Neural cell (in vitro differentiated cells): ENCODE results near the gene PTPRN2. TPM values are rescaled to one million over a fixed set of nuclear protein-coding genes. Genes with fewer than 3 reads are reported as not detected.

Source experiments
- H2AFZ ChIP-seq: fragments of 200-600, 300-800 bp; sonication (generic), shearing (Covaris generic); 2 replicates; pipeline ENCODE4 v1.6.0; 2014; ENCODE audit warnings: low read depth, mild to moderate bottlenecking, antibody characterized with exemption, low read length, moderate library complexity
- H3F3A ChIP-seq: fragments of 200-600 bp; shearing (Covaris generic); 2 replicates; pipeline ENCODE4 v1.6.1; 2016; ENCODE audit warnings: mild to moderate bottlenecking, moderate library complexity, mixed read lengths, antibody characterized with exemption, low read length; ENCODE audit not compliant: insufficient read depth, poor library complexity, severe bottlenecking
- H3K27ac ChIP-seq: fragments of 200-600, 300-800 bp; sonication (generic), shearing (Covaris generic); 2 replicates; pipeline ENCODE4 v1.5.1; 2014; ENCODE audit warnings: mild to moderate bottlenecking, low read length, moderate library complexity
- H3K27me3 ChIP-seq: fragments of 300-800, 200-600 bp; sonication (generic), shearing (Covaris generic); 2 replicates; pipeline ENCODE4 v1.6.0; 2014; ENCODE audit warnings: mild to moderate bottlenecking, low read depth, low read length, moderate library complexity; ENCODE audit not compliant: insufficient read depth
- H3K36me3 ChIP-seq: fragments of 300-800, 200-600 bp; sonication (generic), shearing (Covaris generic); 2 replicates; pipeline ENCODE4 v1.5.1; 2014; ENCODE audit warnings: mild to moderate bottlenecking, antibody characterized with exemption, low read length, moderate library complexity; ENCODE audit not compliant: insufficient read depth
- H3K4me2 ChIP-seq: fragments of 300-800, 200-600 bp; sonication (generic), shearing (Covaris generic); 2 replicates; pipeline ENCODE4 v1.6.0; 2014; ENCODE audit warnings: mild to moderate bottlenecking, low read length
- H3K4me3 ChIP-seq: fragments of 300-800, 200-600 bp; sonication (generic), shearing (Covaris generic); 2 replicates; pipeline ENCODE4 v1.5.1; 2014; ENCODE audit warnings: mild to moderate bottlenecking, low read length, moderate library complexity
- H3K79me2 ChIP-seq: fragments of 200-600 bp; shearing (Covaris generic); replicated peaks from 2 replicates; pipeline ENCODE4 v1.6.0; 2014; ENCODE audit warnings: mild to moderate bottlenecking, low read length, moderate library complexity; ENCODE audit not compliant: insufficient read depth
- H3K9ac ChIP-seq: fragments of 300-800, 200-600 bp; sonication (generic), shearing (Covaris generic); 2 replicates; pipeline ENCODE4 v1.6.1; 2016; ENCODE audit warnings: mild to moderate bottlenecking, low read length, mixed read lengths
- H3K9me2 ChIP-seq: fragments of 200-600 bp; shearing (Covaris generic); 2 replicates; pipeline ENCODE4 v1.6.1; 2016; ENCODE audit warnings: mild to moderate bottlenecking, low read length, mixed read lengths; ENCODE audit not compliant: insufficient read depth
- H3K9me3 ChIP-seq: fragments of 200-600, 300-800 bp; sonication (generic), shearing (Covaris generic); 2 replicates; pipeline ENCODE4 v1.6.1; 2016; ENCODE audit warnings: mild to moderate bottlenecking, mixed run types, low read length, moderate library complexity, mixed read lengths
- H4K20me1 ChIP-seq: fragments of 200-600 bp; shearing (Covaris generic); 2 replicates; pipeline ENCODE4 v1.6.1; 2016; ENCODE audit warnings: mild to moderate bottlenecking, mixed run types; ENCODE audit not compliant: insufficient read depth
- EP300 ChIP-seq: fragments of 450-650 bp; conservative IDR thresholded peaks from 2 replicates; pipeline ENCODE4 v1.6.1; 2014; ENCODE audit warnings: antibody characterized with exemption, mild to moderate bottlenecking, moderate library complexity; ENCODE audit not compliant: poor library complexity, severe bottlenecking
- EZH2 ChIP-seq: fragments of 200-600, 300-800 bp; shearing (Covaris generic), sonication (generic); IDR thresholded peaks from 2 replicates; pipeline ENCODE4 v1.6.1; 2014; ENCODE audit warnings: antibody characterized with exemption, low read length, borderline replicate concordance, mild to moderate bottlenecking; ENCODE audit not compliant: insufficient read depth, poor library complexity, severe bottlenecking
- MXI1 ChIP-seq: fragments of 450-650 bp; conservative IDR thresholded peaks from 2 replicates; pipeline ENCODE4 v1.6.1; 2014; ENCODE audit warnings: antibody characterized with exemption, mild to moderate bottlenecking; ENCODE audit not compliant: poor library complexity, severe bottlenecking
- POLR2AphosphoS5 ChIP-seq: IDR thresholded peaks from 2 replicates; pipeline ENCODE4 v1.6.1; 2012
- RAD21 ChIP-seq: fragments of 450-650 bp; conservative IDR thresholded peaks from 2 replicates; pipeline ENCODE4 v1.6.1; 2014; ENCODE audit warnings: antibody characterized with exemption, mild to moderate bottlenecking, moderate library complexity
- SMC3 ChIP-seq: fragments of 450-650 bp; conservative IDR thresholded peaks from 2 replicates; pipeline ENCODE4 v1.6.1; 2014; ENCODE audit warnings: antibody characterized with exemption, mild to moderate bottlenecking, moderate library complexity; ENCODE audit not compliant: poor library complexity
- TAF1 ChIP-seq: IDR thresholded peaks from 2 replicates; pipeline ENCODE4 v1.6.1; 2012; ENCODE audit warnings: low read depth
- polyA plus RNA-seq: library from polyadenylated mRNA; depleted of rRNA; stranded (reverse); fragments of >200 nt; gene quantifications from 2 replicates; pipeline ENCODE4 v1.2.3, GENCODE V29; 2014
- TF ChIP-seq, protein P1 (sequence below): IDR thresholded peaks from 2 replicates; pipeline ENCODE4 v1.6.1; 2012; ENCODE audit warnings: borderline replicate concordance
- TF ChIP-seq, protein P2 (sequence below): fragments of 450-650 bp; IDR thresholded peaks from 2 replicates; pipeline ENCODE4 v1.5.1; 2014; ENCODE audit warnings: antibody characterized with exemption, mild to moderate bottlenecking, moderate library complexity; ENCODE audit not compliant: poor library complexity, severe bottlenecking

PTPRN2 gene
- polyA plus RNA-seq, 1 donor from 2014 or later: 31.0 TPM

DNA sequence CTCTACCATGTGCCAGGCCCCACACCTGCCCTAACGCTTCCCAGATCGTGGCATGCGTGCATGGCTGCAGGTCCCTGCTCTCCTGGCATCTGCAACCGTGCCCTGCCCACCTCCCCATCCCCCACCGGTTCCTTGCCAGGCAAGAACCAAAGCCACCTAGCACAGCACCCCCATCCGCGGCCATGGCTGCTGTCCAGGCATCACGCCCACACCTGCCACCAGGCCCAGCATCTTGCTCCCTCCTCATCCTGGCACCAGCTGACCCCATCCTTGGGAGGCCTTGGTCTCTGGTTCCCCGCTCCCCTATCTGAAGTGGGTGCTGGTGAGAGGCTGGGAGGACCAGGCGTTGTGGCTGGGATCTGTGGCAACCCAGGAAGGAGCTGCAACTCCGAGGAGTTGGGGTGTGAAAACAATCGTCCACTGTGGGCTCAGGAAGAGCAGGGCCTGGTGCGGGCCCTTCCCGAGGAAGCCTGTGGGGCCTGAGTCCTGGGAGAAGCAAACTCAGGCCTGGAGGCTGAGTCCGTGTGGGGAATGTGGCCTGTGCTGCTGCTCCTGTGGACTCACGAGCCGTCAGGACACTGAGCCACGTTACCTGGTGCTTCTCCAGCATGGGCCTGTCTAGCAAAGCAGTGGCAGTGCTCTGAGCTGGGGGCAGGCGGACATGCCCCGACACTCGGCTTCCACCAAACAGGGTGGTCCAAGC lies 833.8 kb downstream of the PTPRN2 start:
- H3F3A ChIP-seq: no peaks in the 10 kb centered on the region
- H3K9me3 ChIP-seq: no peaks in the 10 kb centered on the region
- H3K9ac ChIP-seq: no peak overlapping the region
- H3K27me3 ChIP-seq: no peaks in the 10 kb centered on the region
- no peaks in the 10 kb centered on the region for H3K9me2 ChIP-seq
- no peak overlapping the region for H2AFZ ChIP-seq
- no peaks in the 10 kb centered on the region for H4K20me1 ChIP-seq
- H3K4me2 ChIP-seq: no peak overlapping the region
- no peaks in the 10 kb centered on the region for H3K79me2 ChIP-seq
- no peak overlapping the region for H3K4me3 ChIP-seq
- TF ChIP-seq EP300 (no peak), EZH2 (no peak), SMC3 (no peak), POLR2AphosphoS5 (no peak), MXI1 (no peak), TAF1 (no peak), RAD21 (no peak)
- TF ChIP-seq, protein P1, sequence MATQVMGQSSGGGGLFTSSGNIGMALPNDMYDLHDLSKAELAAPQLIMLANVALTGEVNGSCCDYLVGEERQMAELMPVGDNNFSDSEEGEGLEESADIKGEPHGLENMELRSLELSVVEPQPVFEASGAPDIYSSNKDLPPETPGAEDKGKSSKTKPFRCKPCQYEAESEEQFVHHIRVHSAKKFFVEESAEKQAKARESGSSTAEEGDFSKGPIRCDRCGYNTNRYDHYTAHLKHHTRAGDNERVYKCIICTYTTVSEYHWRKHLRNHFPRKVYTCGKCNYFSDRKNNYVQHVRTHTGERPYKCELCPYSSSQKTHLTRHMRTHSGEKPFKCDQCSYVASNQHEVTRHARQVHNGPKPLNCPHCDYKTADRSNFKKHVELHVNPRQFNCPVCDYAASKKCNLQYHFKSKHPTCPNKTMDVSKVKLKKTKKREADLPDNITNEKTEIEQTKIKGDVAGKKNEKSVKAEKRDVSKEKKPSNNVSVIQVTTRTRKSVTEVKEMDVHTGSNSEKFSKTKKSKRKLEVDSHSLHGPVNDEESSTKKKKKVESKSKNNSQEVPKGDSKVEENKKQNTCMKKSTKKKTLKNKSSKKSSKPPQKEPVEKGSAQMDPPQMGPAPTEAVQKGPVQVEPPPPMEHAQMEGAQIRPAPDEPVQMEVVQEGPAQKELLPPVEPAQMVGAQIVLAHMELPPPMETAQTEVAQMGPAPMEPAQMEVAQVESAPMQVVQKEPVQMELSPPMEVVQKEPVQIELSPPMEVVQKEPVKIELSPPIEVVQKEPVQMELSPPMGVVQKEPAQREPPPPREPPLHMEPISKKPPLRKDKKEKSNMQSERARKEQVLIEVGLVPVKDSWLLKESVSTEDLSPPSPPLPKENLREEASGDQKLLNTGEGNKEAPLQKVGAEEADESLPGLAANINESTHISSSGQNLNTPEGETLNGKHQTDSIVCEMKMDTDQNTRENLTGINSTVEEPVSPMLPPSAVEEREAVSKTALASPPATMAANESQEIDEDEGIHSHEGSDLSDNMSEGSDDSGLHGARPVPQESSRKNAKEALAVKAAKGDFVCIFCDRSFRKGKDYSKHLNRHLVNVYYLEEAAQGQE: no peak
- TF ChIP-seq, protein P2, sequence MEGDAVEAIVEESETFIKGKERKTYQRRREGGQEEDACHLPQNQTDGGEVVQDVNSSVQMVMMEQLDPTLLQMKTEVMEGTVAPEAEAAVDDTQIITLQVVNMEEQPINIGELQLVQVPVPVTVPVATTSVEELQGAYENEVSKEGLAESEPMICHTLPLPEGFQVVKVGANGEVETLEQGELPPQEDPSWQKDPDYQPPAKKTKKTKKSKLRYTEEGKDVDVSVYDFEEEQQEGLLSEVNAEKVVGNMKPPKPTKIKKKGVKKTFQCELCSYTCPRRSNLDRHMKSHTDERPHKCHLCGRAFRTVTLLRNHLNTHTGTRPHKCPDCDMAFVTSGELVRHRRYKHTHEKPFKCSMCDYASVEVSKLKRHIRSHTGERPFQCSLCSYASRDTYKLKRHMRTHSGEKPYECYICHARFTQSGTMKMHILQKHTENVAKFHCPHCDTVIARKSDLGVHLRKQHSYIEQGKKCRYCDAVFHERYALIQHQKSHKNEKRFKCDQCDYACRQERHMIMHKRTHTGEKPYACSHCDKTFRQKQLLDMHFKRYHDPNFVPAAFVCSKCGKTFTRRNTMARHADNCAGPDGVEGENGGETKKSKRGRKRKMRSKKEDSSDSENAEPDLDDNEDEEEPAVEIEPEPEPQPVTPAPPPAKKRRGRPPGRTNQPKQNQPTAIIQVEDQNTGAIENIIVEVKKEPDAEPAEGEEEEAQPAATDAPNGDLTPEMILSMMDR: no peak
- no peaks in the 10 kb centered on the region for H3K36me3 ChIP-seq
- H3K27ac ChIP-seq: no peak overlapping the region

DNA sequence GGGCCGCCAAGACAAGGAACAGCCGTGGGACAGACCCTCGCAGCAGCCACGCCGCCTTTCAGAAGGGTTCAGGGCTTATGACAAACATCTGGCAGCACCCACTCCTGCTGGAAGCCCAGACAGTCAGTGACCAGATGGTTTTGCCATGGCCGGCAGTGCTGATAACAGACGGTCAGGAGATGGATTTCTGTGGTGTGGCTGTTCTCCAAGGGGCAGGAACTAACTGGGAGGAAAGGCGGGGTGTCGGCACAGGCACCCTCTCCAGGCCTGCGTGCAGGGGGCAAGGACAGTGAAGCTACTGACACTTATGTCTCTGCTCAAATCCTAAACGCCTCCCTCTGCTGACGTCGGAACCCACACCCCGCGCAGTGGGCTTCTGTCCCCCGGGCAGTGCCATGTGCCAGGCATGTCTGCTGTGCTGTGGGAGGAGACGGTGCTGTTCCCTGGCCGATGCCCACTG lies 834.8 kb downstream of the PTPRN2 start:
- no peak overlapping the region for H3K27ac ChIP-seq
- no peak overlapping the region for H3K4me3 ChIP-seq
- TF ChIP-seq MXI1 (no peak), RAD21 (no peak), SMC3 (no peak), TAF1 (no peak), EP300 (no peak), EZH2 (no peak), POLR2AphosphoS5 (no peak)
- TF ChIP-seq, protein P2: no peak
- TF ChIP-seq, protein P1: no peak
- H3K27me3 ChIP-seq: no peaks in the 10 kb centered on the region
- no peaks in the 10 kb centered on the region for H3K9me3 ChIP-seq
- H3K4me2 ChIP-seq: no peak overlapping the region
- no peaks in the 10 kb centered on the region for H4K20me1 ChIP-seq
- H3K9ac ChIP-seq: no peak overlapping the region
- no peaks in the 10 kb centered on the region for H3K9me2 ChIP-seq
- H3K36me3 ChIP-seq: no peaks in the 10 kb centered on the region
- H3F3A ChIP-seq: no peaks in the 10 kb centered on the region
- no peak overlapping the region for H2AFZ ChIP-seq
- H3K79me2 ChIP-seq: no peaks in the 10 kb centered on the region
